ENCODE results near the gene CEP128.

DNA sequence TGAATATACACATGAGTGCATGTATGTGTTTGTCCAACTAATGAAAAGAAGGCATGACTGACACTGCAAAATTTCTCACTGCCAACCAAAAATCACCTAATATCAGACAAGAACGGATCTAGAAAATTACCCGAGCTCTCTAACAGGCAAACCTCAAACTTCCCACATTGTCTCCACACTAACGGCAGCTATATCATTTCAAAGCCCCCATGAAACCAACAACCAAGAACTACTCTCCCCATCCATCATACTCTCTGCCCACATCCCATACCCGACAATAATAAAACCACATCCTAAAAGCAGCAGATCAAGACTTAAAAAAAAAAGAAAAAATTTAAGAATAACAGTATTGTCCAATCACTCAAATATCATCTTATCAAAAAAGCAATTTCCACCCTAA, 227.1 kb downstream of the CEP128 start:
- TF ChIP-seq POLR2A (IDR thresholded peaks at IDR 0.05; ENCODE audit: low read depth, low read length) (no peak), POLR2AphosphoS5 (IDR thresholded peaks at IDR 0.05; ENCODE audit: low read depth, low read length) (no peak), TAF1 (IDR thresholded peaks at IDR 0.05; ENCODE audit: low read depth, low read length) (no peak), SPI1 (IDR thresholded peaks at IDR 0.05; ENCODE audit: low read depth, low read length) (no peak)
